HG03460 (cell line): ENCODE measurements around the gene IFT22.
"Not testable (repeated sequence)": the region's sequence is repeated elsewhere in the genome, so short reads cannot be mapped to it uniquely, and the experiment has no call there.

ENCODE experiments used
- ATAC-seq: cut with Tn5 transposase; IDR thresholded peaks from one replicate; pipeline ENCODE4 v1.9.1; 2021; ENCODE audit not compliant: unreplicated experiment

Gene IFT22

GRCh38 chr7:101321491-101322401 is at the start of gene IFT22:
IFT22 (minus strand) TSS chr7:101321812; CDS start chr7:101321709, 103 bp downstream.
- peak; percentile 98 for ATAC-seq

- no peak for ATAC-seq
These were observed 49.2 kb upstream of the IFT22 start for GRCh38 chr7:101370836-101371235.

- ATAC-seq: no peak
These were observed 47.0 kb upstream of the IFT22 start for GRCh38 chr7:101368422-101369165.

GRCh38 chr7:101367676-101368075 is 46.1 kb upstream of the IFT22 start:
- ATAC-seq: no peak

GRCh38 chr7:101365956-101366355 is 44.3 kb upstream of the IFT22 start:
- ATAC-seq: no peak

GRCh38 chr7:101363734-101364374 is 42.2 kb upstream of the IFT22 start:
- no peak for ATAC-seq

GRCh38 chr7:101363196-101363733 is 41.7 kb upstream of the IFT22 start:
- ATAC-seq: no peak

- no peak for ATAC-seq
These were observed 41.0 kb upstream of the IFT22 start, which contains the start of gene COL26A1 for GRCh38 chr7:101362334-101363195. COL26A1 (plus strand) TSS chr7:101362875; CDS start chr7:101363033, 158 bp downstream.

- ATAC-seq: no peak
These were observed 35.8 kb upstream of the IFT22 start for GRCh38 chr7:101357433-101357832.

- ATAC-seq: no peak
These were observed 31.3 kb upstream of the IFT22 start for GRCh38 chr7:101352920-101353308.

- not testable (repeated sequence) for ATAC-seq
These were observed 27.7 kb upstream of the IFT22 start for GRCh38 chr7:101349300-101349699.

- ATAC-seq: not testable (repeated sequence)
These were observed 26.9 kb upstream of the IFT22 start for GRCh38 chr7:101348456-101349067.

- no peak for ATAC-seq
These were observed 25.9 kb upstream of the IFT22 start for GRCh38 chr7:101347477-101347876.

- no peak for ATAC-seq
These were observed 21.3 kb upstream of the IFT22 start for GRCh38 chr7:101342892-101343291.

GRCh38 chr7:101340379-101340778 is 18.8 kb upstream of the IFT22 start:
- no peak for ATAC-seq

GRCh38 chr7:101333912-101334311 is 12.3 kb upstream of the IFT22 start:
- no peak for ATAC-seq

- ATAC-seq: no peak
These were observed 10.4 kb upstream of the IFT22 start for GRCh38 chr7:101332026-101332425.

GRCh38 chr7:101330011-101330484 is 8.4 kb upstream of the IFT22 start:
- ATAC-seq: no peak

GRCh38 chr7:101328159-101328558 is 6.5 kb upstream of the IFT22 start:
- ATAC-seq: no peak

- ATAC-seq: no peak
These were observed 2.2 kb downstream of the IFT22 start for GRCh38 chr7:101319401-101319800.
